Astrocyte (in vitro differentiated cells and primary cell): ENCODE results near the gene CRY1. TPM values are rescaled to one million over a fixed set of nuclear protein-coding genes. Genes with fewer than 3 reads are reported as not detected.

ENCODE experiments used
- DNase-seq: peaks from one replicate; pipeline ENCODE4 v3.0.0-alpha.2; 2010; ENCODE audit warnings: low read depth
- FAIRE-seq: peaks from 2 replicates; lab custom pipeline; 2011; peaks lifted over from hg19 to GRCh38; lab: Jason Lieb, UNC
- H2AFZ ChIP-seq: 2 replicates; pipeline ENCODE4 v1.6.0; 2012; ENCODE audit warnings: low read depth, low read length, inconsistent platforms
- H3K27ac ChIP-seq: 2 replicates; pipeline ENCODE4 v1.5.1; 2011; ENCODE audit warnings: low read depth, low read length, inconsistent platforms
- H3K27me3 ChIP-seq: 2 replicates; pipeline ENCODE4 v1.6.0; 2011; ENCODE audit warnings: low read length, inconsistent platforms; ENCODE audit not compliant: insufficient read depth
- H3K36me3 ChIP-seq: 2 replicates; pipeline ENCODE4 v1.5.1; 2011; ENCODE audit warnings: low read length, inconsistent platforms; ENCODE audit not compliant: insufficient read depth
- H3K4me1 ChIP-seq: 2 replicates; pipeline ENCODE4 v1.5.1; 2011; ENCODE audit warnings: low read length, inconsistent platforms; ENCODE audit not compliant: insufficient read depth
- H3K4me2 ChIP-seq: 2 replicates; pipeline ENCODE4 v1.6.0; 2012; ENCODE audit warnings: low read length, inconsistent platforms
- H3K4me3 ChIP-seq: 2 replicates; pipeline ENCODE4 v1.5.1; 2011; ENCODE audit warnings: low read depth, mild to moderate bottlenecking, low read length, inconsistent platforms; ENCODE audit not compliant: insufficient read depth
- H3K79me2 ChIP-seq: 2 replicates; pipeline ENCODE4 v1.6.0; 2012; ENCODE audit warnings: mild to moderate bottlenecking, low read length, inconsistent platforms; ENCODE audit not compliant: insufficient read depth
- H3K9ac ChIP-seq: 2 replicates; pipeline ENCODE4 v1.6.0; 2012; ENCODE audit warnings: mild to moderate bottlenecking, low read length, inconsistent platforms
- H3K9me3 ChIP-seq: 2 replicates; pipeline ENCODE4 v1.5.1; 2012; ENCODE audit warnings: low read depth, mild to moderate bottlenecking, low read length, inconsistent platforms; ENCODE audit not compliant: insufficient read depth
- H4K20me1 ChIP-seq: 2 replicates; pipeline ENCODE4 v1.6.0; 2012; ENCODE audit warnings: low read length, inconsistent platforms; ENCODE audit not compliant: insufficient read depth
- H3K27ac Mint-ChIP-seq: one replicate; pipeline ENCODE4 v1.8.0; 2021; ENCODE audit warnings: mild to moderate bottlenecking, mixed read lengths; ENCODE audit not compliant: unreplicated experiment
- H3K27me3 Mint-ChIP-seq: one replicate; pipeline ENCODE4 v1.8.0; 2021; ENCODE audit warnings: low read depth, mixed read lengths; ENCODE audit not compliant: unreplicated experiment
- H3K36me3 Mint-ChIP-seq: one replicate; pipeline ENCODE4 v1.8.0; 2021; ENCODE audit warnings: low read depth, mixed read lengths; ENCODE audit not compliant: unreplicated experiment
- H3K4me1 Mint-ChIP-seq: one replicate; pipeline ENCODE4 v1.8.0; 2021; ENCODE audit warnings: low read depth, mixed read lengths; ENCODE audit not compliant: unreplicated experiment
- H3K4me3 Mint-ChIP-seq: one replicate; pipeline ENCODE4 v1.8.0; 2021; ENCODE audit warnings: mild to moderate bottlenecking, moderate library complexity, mixed read lengths; ENCODE audit not compliant: unreplicated experiment
- H3K9me3 Mint-ChIP-seq: one replicate; pipeline ENCODE4 v1.8.0; 2021; ENCODE audit warnings: mild to moderate bottlenecking, mixed read lengths; ENCODE audit not compliant: unreplicated experiment
- CTCF ChIP-seq: IDR thresholded peaks from 2 replicates; pipeline ENCODE4 v1.5.1; 2011; ENCODE audit warnings: low read depth, mild to moderate bottlenecking, inconsistent platforms, low read length, moderate library complexity; ENCODE audit not compliant: insufficient read depth
- EZH2 ChIP-seq: IDR thresholded peaks from 2 replicates; pipeline ENCODE4 v1.6.1; 2012; ENCODE audit warnings: mild to moderate bottlenecking, low read length, inconsistent platforms; ENCODE audit not compliant: insufficient read depth
- total RNA-seq: library from RNA; stranded (reverse); gene quantifications from 2 replicates; pipeline ENCODE4 v1.2.1, GENCODE V29; 2021

Gene CRY1
- total RNA-seq, 1 donor from 2014 or later, result 18.3 TPM

DNA sequence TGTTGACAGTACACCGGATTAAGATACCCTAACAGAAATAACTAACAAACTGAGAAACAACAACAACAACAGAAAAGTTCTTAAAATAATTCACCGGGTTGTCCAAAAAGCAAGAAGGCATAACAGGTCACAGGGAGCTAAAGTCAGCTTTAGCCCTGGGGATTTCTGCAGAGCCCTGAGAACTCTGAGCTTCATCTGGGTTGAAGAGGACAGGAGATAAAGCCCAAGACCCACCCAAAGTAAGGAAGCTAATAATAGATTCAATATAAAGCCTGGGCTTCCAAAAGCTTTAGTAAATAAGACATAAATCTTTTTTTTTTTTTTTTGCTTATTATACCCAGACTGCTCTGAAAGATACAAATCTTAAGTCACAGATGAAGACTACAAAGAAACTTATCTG, 62.3 kb downstream of the CRY1 start:
- FAIRE-seq (no peak), DNase-seq (no peak)
- H3K4me1 ChIP-seq, result peaks cover 20% of the 10 kb centered on the region
- H4K20me1 ChIP-seq, result no peaks in the 10 kb centered on the region
- H3K4me2 ChIP-seq, result no peak overlapping the region
- no peak overlapping the region for H2AFZ ChIP-seq
- H3K27ac ChIP-seq, result no peak overlapping the region
- peaks cover 24% of the 10 kb centered on the region for H3K4me1 Mint-ChIP-seq
- no peaks in the 10 kb centered on the region for H3K9me3 Mint-ChIP-seq
- no peaks in the 10 kb centered on the region for H3K36me3 Mint-ChIP-seq
- no peaks in the 10 kb centered on the region for H3K27me3 Mint-ChIP-seq
- H3K9ac ChIP-seq, result no peak overlapping the region
- no peaks in the 10 kb centered on the region for H3K9me3 ChIP-seq
- TF ChIP-seq CTCF, result no peak
- TF ChIP-seq EZH2, result no peak
- no peak overlapping the region for H3K4me3 Mint-ChIP-seq
- peaks cover 29% of the 10 kb centered on the region for H3K79me2 ChIP-seq
- H3K4me3 ChIP-seq, result no peak overlapping the region
- no peaks in the 10 kb centered on the region for H3K27me3 ChIP-seq
- no peaks in the 10 kb centered on the region for H3K36me3 ChIP-seq
- H3K27ac Mint-ChIP-seq, result no peak overlapping the region

DNA sequence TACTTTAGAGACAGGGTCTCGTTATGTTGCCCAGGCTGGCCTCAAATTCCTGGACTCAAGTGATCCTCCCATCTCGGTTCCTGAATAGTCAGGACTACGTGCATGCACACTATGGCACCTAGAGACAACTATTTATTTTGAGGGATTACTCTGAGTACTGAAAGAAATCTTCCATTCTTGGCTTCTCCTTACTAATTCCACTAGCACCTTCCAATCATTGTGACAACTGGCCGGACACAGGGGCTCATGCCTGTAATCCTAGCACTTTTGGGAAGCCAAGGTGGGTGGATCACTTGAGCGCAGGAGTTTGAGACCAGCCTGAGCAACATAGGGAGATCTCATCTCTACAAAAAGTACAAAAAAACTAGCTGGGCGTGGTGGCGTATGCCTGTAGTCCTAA, 64.3 kb downstream of the CRY1 start:
- no peaks in the 10 kb centered on the region for H3K9me3 Mint-ChIP-seq
- H3K4me1 Mint-ChIP-seq, result peaks cover 24% of the 10 kb centered on the region
- Histone ChIP-seq H3K4me1 (peaks cover 20% of the 10 kb centered on the region), H2AFZ (no peak overlapping the region), H3K9ac (no peak overlapping the region), H4K20me1 (no peaks in the 10 kb centered on the region), H3K27me3 (no peaks in the 10 kb centered on the region), H3K79me2 (peaks cover 34% of the 10 kb centered on the region), H3K4me3 (no peak overlapping the region), H3K4me2 (no peak overlapping the region), H3K27ac (peak overlapping the region; percentile 93), H3K9me3 (no peaks in the 10 kb centered on the region), H3K36me3 (no peaks in the 10 kb centered on the region)
- H3K27me3 Mint-ChIP-seq, result no peaks in the 10 kb centered on the region
- H3K36me3 Mint-ChIP-seq, result no peaks in the 10 kb centered on the region
- no peak overlapping the region for H3K4me3 Mint-ChIP-seq
- FAIRE-seq (no peak), DNase-seq (no peak)
- no peak for TF ChIP-seq CTCF
- TF ChIP-seq EZH2, result no peak
- peak overlapping the region; percentile 87 for H3K27ac Mint-ChIP-seq

DNA sequence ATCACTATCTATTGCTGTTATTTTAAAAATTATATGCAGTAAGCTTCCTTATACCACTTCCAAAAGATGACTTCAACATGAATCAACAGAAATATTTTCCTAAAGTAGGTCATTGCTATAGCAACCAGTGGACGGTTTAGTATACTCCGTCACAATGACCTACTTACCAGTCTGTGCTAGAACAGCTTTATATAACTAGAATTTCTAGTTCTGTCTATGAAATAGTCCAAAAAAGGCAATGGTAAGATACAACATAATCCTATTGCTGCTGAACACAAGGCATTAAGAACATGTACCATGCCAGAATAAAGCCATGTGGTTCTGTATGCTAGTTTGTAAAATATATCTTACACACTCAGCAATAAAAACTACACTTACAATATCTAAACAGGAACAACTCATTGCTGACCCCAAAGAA, 65.7 kb downstream of the CRY1 start:
- H3K4me1 Mint-ChIP-seq, result peaks cover 24% of the 10 kb centered on the region
- H4K20me1 ChIP-seq, result no peaks in the 10 kb centered on the region
- peak overlapping the region; percentile 80 for H3K9ac ChIP-seq
- peak; percentile 96 for DNase-seq
- no peak overlapping the region for H2AFZ ChIP-seq
- H3K36me3 Mint-ChIP-seq, result no peaks in the 10 kb centered on the region
- no peak for TF ChIP-seq EZH2
- peaks cover 32% of the 10 kb centered on the region for H3K79me2 ChIP-seq
- no peaks in the 10 kb centered on the region for H3K9me3 ChIP-seq
- H3K4me2 ChIP-seq, result peak overlapping the region; percentile 73
- no peaks in the 10 kb centered on the region for H3K9me3 Mint-ChIP-seq
- H3K27ac Mint-ChIP-seq, result peak overlapping the region; percentile 98
- no peaks in the 10 kb centered on the region for H3K36me3 ChIP-seq
- H3K4me3 Mint-ChIP-seq, result peak overlapping the region; percentile 52
- no peaks in the 10 kb centered on the region for H3K27me3 Mint-ChIP-seq
- no peaks in the 10 kb centered on the region for H3K27me3 ChIP-seq
- FAIRE-seq, result peak; percentile 80
- peaks cover 20% of the 10 kb centered on the region for H3K4me1 ChIP-seq
- peak overlapping the region; percentile 93 for H3K27ac ChIP-seq
- peak overlapping the region; percentile 13 for H3K4me3 ChIP-seq
